GM23338 (cell line): Measurements from ENCODE around the gene METRN. TPM values are rescaled to one million over a fixed set of nuclear protein-coding genes. Genes with fewer than 3 reads are reported as not detected.
"Not testable (repeated sequence)": the region's sequence is repeated elsewhere in the genome, so short reads cannot be mapped to it uniquely, and the experiment has no call there.

Source experiments
- ATAC-seq: fragments of 200-7000 bp; cut with Tn5 transposase; 3 replicates; pipeline ENCODE4 v1.9.1; 2020
- DNase-seq: peaks from one replicate; pipeline ENCODE4 v3.0.0-alpha.2; 2015; ENCODE audit warnings: low spot score
- H2AFZ ChIP-seq: fragments of 200-600 bp; sonication (generic); 2 replicates; pipeline ENCODE4 v1.8.0; 2016; ENCODE audit warnings: antibody characterized with exemption, mild to moderate bottlenecking, moderate library complexity
- H3F3A ChIP-seq: fragments of 200-600 bp; sonication (generic); replicated peaks from 2 replicates; pipeline ENCODE4 v1.8.0; 2017; ENCODE audit warnings: antibody characterized with exemption, mixed run types, low read depth
- H3K27ac ChIP-seq: fragments of 200-600 bp; sonication (generic); 2 replicates; pipeline ENCODE4 v1.6.1; 2016; ENCODE audit warnings: low read depth
- H3K27me3 ChIP-seq: fragments of 200-600 bp; sonication (generic); 2 replicates; pipeline ENCODE4 v1.8.0; 2016; ENCODE audit warnings: mild to moderate bottlenecking, mixed run types, moderate library complexity; ENCODE audit not compliant: insufficient read depth
- H3K36me3 ChIP-seq: fragments of 200-600 bp; sonication (generic); 2 replicates; pipeline ENCODE4 v1.8.0; 2016; ENCODE audit warnings: mild to moderate bottlenecking; ENCODE audit not compliant: insufficient read depth
- H3K4me1 ChIP-seq: fragments of 200-600 bp; sonication (generic); 2 replicates; pipeline ENCODE4 v1.8.0; 2016; ENCODE audit warnings: mild to moderate bottlenecking, moderate library complexity; ENCODE audit not compliant: insufficient read depth
- H3K4me2 ChIP-seq: fragments of 200-600 bp; sonication (generic); 2 replicates; pipeline ENCODE4 v1.7.1; 2017; ENCODE audit warnings: mixed run types
- H3K4me3 ChIP-seq: fragments of 200-600 bp; sonication (generic); 2 replicates; pipeline ENCODE4 v1.6.1; 2016; ENCODE audit warnings: mixed run types
- H3K79me2 ChIP-seq: fragments of 200-600 bp; sonication (generic); replicated peaks from 2 replicates; pipeline ENCODE4 v1.8.0; 2017; ENCODE audit warnings: mild to moderate bottlenecking; ENCODE audit not compliant: insufficient read depth
- H3K9me2 ChIP-seq: fragments of 200-600 bp; sonication (generic); 2 replicates; pipeline ENCODE4 v1.8.0; 2017; ENCODE audit not compliant: insufficient read depth
- H4K20me1 ChIP-seq: fragments of 200-600 bp; sonication (generic); replicated peaks from 2 replicates; pipeline ENCODE4 v1.8.0; 2017; ENCODE audit warnings: mild to moderate bottlenecking; ENCODE audit not compliant: insufficient read depth
- H3K27ac Mint-ChIP-seq: 2 replicates; pipeline ENCODE4 v1.8.0; 2020; ENCODE audit warnings: inconsistent platforms, mild to moderate bottlenecking, moderate library complexity, mixed read lengths
- H3K27me3 Mint-ChIP-seq: 3 replicates; pipeline ENCODE4 v1.8.0; 2022; ENCODE audit warnings: low read depth, mild to moderate bottlenecking, moderate library complexity, mixed read lengths, inconsistent platforms; ENCODE audit not compliant: insufficient read depth, poor library complexity
- H3K36me3 Mint-ChIP-seq: 3 replicates; pipeline ENCODE4 v1.8.0; 2021; ENCODE audit warnings: low read depth, mild to moderate bottlenecking, inconsistent platforms, moderate library complexity, mixed read lengths
- H3K4me1 Mint-ChIP-seq: 3 replicates; pipeline ENCODE4 v1.8.0; 2020; ENCODE audit warnings: mild to moderate bottlenecking, inconsistent platforms, mixed read lengths
- H3K4me3 Mint-ChIP-seq: 3 replicates; pipeline ENCODE4 v1.8.0; 2021; ENCODE audit warnings: moderate library complexity, mild to moderate bottlenecking, inconsistent platforms, mixed read lengths
- H3K9me3 Mint-ChIP-seq: 3 replicates; pipeline ENCODE4 v1.8.0; 2020; ENCODE audit warnings: moderate library complexity, mild to moderate bottlenecking, inconsistent platforms, mixed read lengths
- EZH2 ChIP-seq: fragments of 200-600 bp; sonication (generic); IDR thresholded peaks from one replicate; pipeline ENCODE4 v1.8.0; 2017; ENCODE audit warnings: antibody characterized with exemption, mild to moderate bottlenecking, low read depth; ENCODE audit not compliant: unreplicated experiment
- POLR2AphosphoS5 ChIP-seq: IDR thresholded peaks from 2 replicates; pipeline ENCODE4 v1.6.1; 2016; ENCODE audit warnings: antibody characterized with exemption, low read depth
- REST ChIP-seq: IDR thresholded peaks from one replicate; pipeline ENCODE4 v1.6.1; 2018; ENCODE audit warnings: antibody characterized with exemption; ENCODE audit not compliant: unreplicated experiment
- polyA plus RNA-seq: library from polyadenylated mRNA; unstranded; fragments of >200 nt; fragmentation: Nextera tagmentation; extraction: Ambion mirVana; gene quantifications from 2 replicates; pipeline ENCODE4 v1.2.1, GENCODE V29; 2016
- total RNA-seq: library from RNA; depleted of rRNA; stranded (reverse); fragments of >200 nt; shearing (Covaris generic); gene quantifications from 2 replicates; pipeline ENCODE4 v1.2.3, GENCODE V29; 2014
- TF ChIP-seq, protein P1 (sequence below), 2 experiments: fragments of 200-600 bp in 1 of 2; sonication (generic) in 1 of 2; conservative IDR thresholded peaks; 2 replicates each; pipeline versions ENCODE4 v1.5.1 to v1.6.1; 2016 to 2017; ENCODE audit warnings: antibody characterized with exemption in 2 of 2, low read depth in 2 of 2, mild to moderate bottlenecking in 2 of 2, moderate library complexity in 1 of 2

METRN gene
- total and polyA plus RNA-seq, 2 experiments from 2014 or later, result 18.7 to 33.0 TPM

DNA sequence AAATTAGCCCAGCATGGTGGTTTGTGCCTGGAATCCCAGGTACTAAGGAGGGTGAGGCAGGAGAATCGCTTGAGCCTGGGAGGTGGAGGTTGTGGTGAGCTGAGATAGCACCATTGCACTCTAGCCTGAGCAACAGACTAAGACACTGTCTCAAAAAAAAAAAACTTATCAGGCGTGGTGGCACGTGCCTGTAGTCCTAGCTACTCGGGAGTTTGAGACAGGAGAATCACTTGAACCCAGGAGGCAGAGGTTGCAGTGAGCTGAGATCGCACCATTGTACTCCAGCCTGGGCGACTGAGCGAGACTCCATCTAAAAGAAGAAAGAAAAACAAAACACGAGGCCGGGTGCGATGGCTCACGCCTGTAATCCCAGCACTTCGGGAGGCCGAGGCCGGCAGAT lies 28.0 kb downstream of the METRN start:
- ATAC-seq, H3K4me1 Mint-ChIP-seq: not testable (repeated sequence)

GRCh38 chr16:743794-744500 lies 29.0 kb downstream of the METRN start:
- H2AFZ ChIP-seq, result no peak overlapping the region
- H3K36me3 Mint-ChIP-seq, result peaks cover 5% of the 10 kb centered on the region; the same call in 1 of the 3 replicates
- DNase-seq (peak; percentile 67), ATAC-seq (peak; percentile 7)
- no peak overlapping the region for H3K27ac Mint-ChIP-seq
- H3K4me1 ChIP-seq, result no peaks in the 10 kb centered on the region; the same call in 1 of the 2 replicates
- H3K27ac ChIP-seq, result no peak overlapping the region
- H3K4me1 Mint-ChIP-seq, result peaks cover 5% of the 10 kb centered on the region; the same call in 1 of the 3 replicates
- peaks cover 17% of the 10 kb centered on the region for H3K27me3 Mint-ChIP-seq
- H3K4me2 ChIP-seq, result no peak overlapping the region
- H3K4me3 ChIP-seq, result no peak overlapping the region
- 0 out of 2 replicates have a peak, but pooled peaks cover 6% of the 10 kb centered on the region for H3F3A ChIP-seq
- H3K9me2 ChIP-seq, result no peaks in the 10 kb centered on the region
- TF ChIP-seq REST, result no peak
- TF ChIP-seq POLR2AphosphoS5, result no peak
- TF ChIP-seq EZH2, result no peak
- TF ChIP-seq, protein P1, sequence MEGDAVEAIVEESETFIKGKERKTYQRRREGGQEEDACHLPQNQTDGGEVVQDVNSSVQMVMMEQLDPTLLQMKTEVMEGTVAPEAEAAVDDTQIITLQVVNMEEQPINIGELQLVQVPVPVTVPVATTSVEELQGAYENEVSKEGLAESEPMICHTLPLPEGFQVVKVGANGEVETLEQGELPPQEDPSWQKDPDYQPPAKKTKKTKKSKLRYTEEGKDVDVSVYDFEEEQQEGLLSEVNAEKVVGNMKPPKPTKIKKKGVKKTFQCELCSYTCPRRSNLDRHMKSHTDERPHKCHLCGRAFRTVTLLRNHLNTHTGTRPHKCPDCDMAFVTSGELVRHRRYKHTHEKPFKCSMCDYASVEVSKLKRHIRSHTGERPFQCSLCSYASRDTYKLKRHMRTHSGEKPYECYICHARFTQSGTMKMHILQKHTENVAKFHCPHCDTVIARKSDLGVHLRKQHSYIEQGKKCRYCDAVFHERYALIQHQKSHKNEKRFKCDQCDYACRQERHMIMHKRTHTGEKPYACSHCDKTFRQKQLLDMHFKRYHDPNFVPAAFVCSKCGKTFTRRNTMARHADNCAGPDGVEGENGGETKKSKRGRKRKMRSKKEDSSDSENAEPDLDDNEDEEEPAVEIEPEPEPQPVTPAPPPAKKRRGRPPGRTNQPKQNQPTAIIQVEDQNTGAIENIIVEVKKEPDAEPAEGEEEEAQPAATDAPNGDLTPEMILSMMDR (conservative IDR thresholded peaks at IDR 0.05; ENCODE audit: low read depth in 2 of 2), result peak; percentile 45 to 52
- no peaks in the 10 kb centered on the region for H4K20me1 ChIP-seq
- no peak overlapping the region; the same call in 2 of the 3 replicates for H3K4me3 Mint-ChIP-seq
- H3K9me3 Mint-ChIP-seq, result no peaks in the 10 kb centered on the region
- no peaks in the 10 kb centered on the region for H3K27me3 ChIP-seq
- H3K79me2 ChIP-seq, result no peaks in the 10 kb centered on the region
- H3K36me3 ChIP-seq, result no peaks in the 10 kb centered on the region

More for the DNA sequence above, 28.0 kb downstream of the METRN start:
- not testable (repeated sequence) for H3K27ac ChIP-seq, H3K36me3 ChIP-seq, H3K36me3 Mint-ChIP-seq, H3K4me3 ChIP-seq, H3K4me3 Mint-ChIP-seq, H3K9me2 ChIP-seq, H2AFZ ChIP-seq, H3K27me3 ChIP-seq, H3K4me2 ChIP-seq, H3K4me1 ChIP-seq, H3F3A ChIP-seq, H3K79me2 ChIP-seq, H4K20me1 ChIP-seq, H3K9me3 Mint-ChIP-seq, DNase-seq, H3K27ac Mint-ChIP-seq
- H3K27me3 Mint-ChIP-seq, result peaks cover 19% of the 10 kb centered on the region
